Psoas muscle (tissue), 8 donors: ENCODE measurements around the gene SLC36A1. TPM values are rescaled to one million over a fixed set of nuclear protein-coding genes. Genes with fewer than 3 reads are reported as not detected.
"Not testable (repeated sequence)": the region's sequence is repeated elsewhere in the genome, so short reads cannot be mapped to it uniquely, and the experiment has no call there.

Experiments used
- ATAC-seq, 4 donors: fragments of 200-7000 bp; cut with Tn5 transposase; one replicate each; pipeline ENCODE4 v1.9.1; 2020; ENCODE audit warnings: moderate library complexity in 3 of 4, mild to moderate bottlenecking in 2 of 4
- DNase-seq, 2 donors: peaks; one replicate each; pipeline ENCODE4 v3.0.0-alpha.2; 2020
- H3K27ac ChIP-seq: fragments of 200-600 bp; one replicate; pipeline ENCODE4 v1.8.0; 2022
- H3K27me3 ChIP-seq, 3 donors: fragments of 200-600 bp in 1 of 3; one replicate each; pipeline versions ENCODE4 v1.6.1 to v1.8.0; 2013 to 2022; ENCODE audit warnings: low read length in 2 of 3, mild to moderate bottlenecking in 2 of 3, moderate library complexity in 1 of 3; ENCODE audit not compliant: insufficient read depth in 3 of 3
- H3K36me3 ChIP-seq, 2 donors: fragments of 200-600 bp in 1 of 2; one replicate each; pipeline versions ENCODE4 v1.6.1 to v1.8.0; 2013 to 2022; ENCODE audit warnings: low read depth in 1 of 2, mild to moderate bottlenecking in 1 of 2, moderate library complexity in 1 of 2; ENCODE audit not compliant: insufficient read depth in 1 of 2
- H3K4me1 ChIP-seq: fragments of 200-600 bp; one replicate; pipeline ENCODE4 v1.8.0; 2022
- H3K4me3 ChIP-seq: fragments of 200-600 bp; one replicate; pipeline ENCODE4 v1.8.0; 2022; ENCODE audit warnings: mild to moderate bottlenecking
- H3K9me3 ChIP-seq: fragments of 200-600 bp; one replicate; pipeline ENCODE4 v1.8.0; 2022
- whole genome bisulfite sequencing, 3 donors: extraction: QIAGEN DNeasy Blood & Tissue Kit; methylation state at CpG; one replicate each; pipeline versions ENCODE4 v1.1.6 to v1.1.7; 2013; 5-methylcytosine and 5-hydroxymethylcytosine counted together
- intact Hi-C, 2 donors: fragments of 100-400 bp; cut with DNase I; formaldehyde crosslinking; loops; one replicate each; pipeline versions ENCODE4 v1.11.0 to v1.14.2; 2022
- polyA plus RNA-seq, 3 donors: library from polyadenylated mRNA; stranded (reverse); fragments of 200-250 nt; gene quantifications; one replicate each; pipeline ENCODE4 v1.2.3, GENCODE V29; 2013
- total RNA-seq, 4 donors: library from RNA; stranded (reverse); fragmentation: NEBNext Ultra II Directional in 2 of 4; extraction: Animal tissue kit (Norgen Biotek cat#: 25700) in 2 of 4; gene quantifications; one replicate each; pipeline versions ENCODE4 v1.2.1 to v1.2.4, GENCODE V29; 2021 to 2023
- TF ChIP-seq, protein P1 (sequence below): fragments of 200-600 bp; IDR thresholded peaks from one replicate; pipeline ENCODE4 v1.8.0; 2022; ENCODE audit warnings: antibody characterized with exemption
- donor health status: healthy with polysubstance abuse.
- donor health status: DM: no; HTN: no; CAD: no; lungs with moderate emphysema.
- donor health status: Bipolar disorder and iron deficiency.
- donor health status: healthy.
- donor health status: DM: yes; HTN: yes; CAD: no.
- donor health status: DM: no; HTN: no; CAD: no.
- donor health status: DM: no; HTN: no; CAD: no.
- donor health status: DM: yes; HTN: yes; CAD: no.

The SLC36A1 gene
- total and polyA plus RNA-seq, 7 donors, result 1.7 to 19.7 (median 12.0) TPM

- Histone ChIP-seq H3K4me3 (no peak overlapping the region), H3K27ac (no peak overlapping the region), H3K9me3 (no peaks in the 10 kb centered on the region), H3K36me3 (no peaks in the 10 kb centered on the region), H3K27me3 (no peaks in the 10 kb centered on the region), H3K4me1 (peaks cover 8% of the 10 kb centered on the region)
- DNase-seq, result no peak
- 83 to 90% (median 84%) methylated on average over 3 of the region's 3 CpGs for WGBS, 3 donors
- ATAC-seq, result no peak
- TF ChIP-seq, protein P1, sequence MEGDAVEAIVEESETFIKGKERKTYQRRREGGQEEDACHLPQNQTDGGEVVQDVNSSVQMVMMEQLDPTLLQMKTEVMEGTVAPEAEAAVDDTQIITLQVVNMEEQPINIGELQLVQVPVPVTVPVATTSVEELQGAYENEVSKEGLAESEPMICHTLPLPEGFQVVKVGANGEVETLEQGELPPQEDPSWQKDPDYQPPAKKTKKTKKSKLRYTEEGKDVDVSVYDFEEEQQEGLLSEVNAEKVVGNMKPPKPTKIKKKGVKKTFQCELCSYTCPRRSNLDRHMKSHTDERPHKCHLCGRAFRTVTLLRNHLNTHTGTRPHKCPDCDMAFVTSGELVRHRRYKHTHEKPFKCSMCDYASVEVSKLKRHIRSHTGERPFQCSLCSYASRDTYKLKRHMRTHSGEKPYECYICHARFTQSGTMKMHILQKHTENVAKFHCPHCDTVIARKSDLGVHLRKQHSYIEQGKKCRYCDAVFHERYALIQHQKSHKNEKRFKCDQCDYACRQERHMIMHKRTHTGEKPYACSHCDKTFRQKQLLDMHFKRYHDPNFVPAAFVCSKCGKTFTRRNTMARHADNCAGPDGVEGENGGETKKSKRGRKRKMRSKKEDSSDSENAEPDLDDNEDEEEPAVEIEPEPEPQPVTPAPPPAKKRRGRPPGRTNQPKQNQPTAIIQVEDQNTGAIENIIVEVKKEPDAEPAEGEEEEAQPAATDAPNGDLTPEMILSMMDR, result no peak
- intact Hi-C loops, result no loop called here
Observed at GRCh38 chr5:151413800-151414199, 33.6 kb upstream of the SLC36A1 start.

- TF ChIP-seq, protein P1, result no peak
- peak in 1 of 4 donors; percentile 57 for ATAC-seq
- Histone ChIP-seq H3K4me3 (no peak overlapping the region), H3K9me3 (no peaks in the 10 kb centered on the region), H3K27me3 (no peaks in the 10 kb centered on the region), H3K27ac (no peak overlapping the region), H3K4me1 (peaks cover 5% of the 10 kb centered on the region), H3K36me3 (no peaks in the 10 kb centered on the region)
- DNase-seq, result no peak
- WGBS, 3 donors, result 25 to 61% (median 36%) methylated on average over 3 of the region's 3 CpGs
- intact Hi-C loops, result no loop called here
Observed at GRCh38 chr5:151414536-151414935, 32.9 kb upstream of the SLC36A1 start.

GRCh38 chr5:151417712-151418111 lies 29.7 kb upstream of the SLC36A1 start:
- H3K4me1 ChIP-seq, result peaks cover 14% of the 10 kb centered on the region

DNA sequence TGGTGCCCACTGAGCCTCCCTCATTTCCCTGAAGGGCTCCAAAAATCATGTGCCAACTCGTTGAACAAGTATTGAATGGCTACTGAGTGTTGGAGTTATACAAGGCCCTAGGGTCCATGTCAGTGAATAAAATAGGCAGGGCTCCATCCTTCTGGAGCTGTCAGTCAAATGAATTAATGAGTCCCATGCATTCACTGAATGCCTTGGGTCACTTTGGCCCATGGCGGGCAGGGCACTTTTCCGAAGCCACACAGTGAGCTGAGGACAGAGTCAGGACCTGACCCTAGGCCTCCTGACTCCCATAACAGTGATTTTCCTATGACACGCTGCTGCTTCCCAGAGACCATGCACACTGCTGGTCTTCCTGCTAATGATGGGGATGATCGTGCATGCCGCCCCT lies 27.3 kb upstream of the SLC36A1 start:
- Histone ChIP-seq H3K27me3 (no peaks in the 10 kb centered on the region), H3K27ac (peak overlapping the region; percentile 39), H3K36me3 (no peaks in the 10 kb centered on the region), H3K4me3 (no peak overlapping the region), H3K4me1 (peaks cover 9% of the 10 kb centered on the region), H3K9me3 (no peaks in the 10 kb centered on the region)
- no peak for DNase-seq
- 36 to 51% (median 37%) methylated on average over 6 of the region's 6 CpGs for WGBS, 3 donors
- TF ChIP-seq, protein P1, result no peak
- intact Hi-C loops, result no loop called here
- peak; percentile 54 to 84 (median 74) for ATAC-seq

More at GRCh38 chr5:151417712-151418111, 29.7 kb upstream of the SLC36A1 start:
- intact Hi-C loops, result no loop called here
- Histone ChIP-seq H3K27me3 (no peaks in the 10 kb centered on the region), H3K27ac (no peak overlapping the region), H3K4me3 (no peak overlapping the region), H3K36me3 (no peaks in the 10 kb centered on the region), H3K9me3 (no peaks in the 10 kb centered on the region)
- ATAC-seq, result no peak
- no peak for DNase-seq
- TF ChIP-seq, protein P1, result no peak

DNA sequence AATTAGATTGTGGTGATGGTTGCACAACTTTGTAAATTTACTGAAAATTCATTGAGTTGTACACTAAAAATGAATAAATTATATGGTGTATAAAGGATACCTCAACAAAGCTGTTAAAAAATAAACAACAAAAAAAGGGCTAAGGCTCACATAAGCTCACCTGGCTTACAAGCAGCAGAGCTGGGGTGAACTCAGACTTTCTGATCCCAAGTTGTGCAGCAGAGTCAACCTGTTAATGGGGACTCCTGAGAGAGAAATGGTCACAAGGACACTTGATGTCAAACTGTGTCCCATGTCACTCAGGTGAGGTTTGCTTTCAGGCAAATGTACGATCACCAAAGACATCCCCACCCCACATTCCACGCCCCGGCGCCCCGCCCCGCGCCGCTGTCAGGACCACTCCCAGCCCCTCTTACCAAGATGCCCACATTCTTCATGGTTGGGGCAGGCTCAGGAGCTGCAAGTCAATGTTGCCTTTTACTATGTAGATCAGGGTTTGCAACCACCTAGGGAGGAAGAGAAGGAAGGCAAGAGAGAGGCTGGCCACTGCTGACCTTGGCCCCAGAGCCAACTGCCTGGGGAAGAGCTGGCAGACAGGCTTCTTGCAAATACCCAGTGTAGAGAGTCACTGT lies 22.4 kb upstream of the SLC36A1 start:
- H3K4me1 ChIP-seq, result peaks cover 13% of the 10 kb centered on the region
- H3K9me3 ChIP-seq, result no peaks in the 10 kb centered on the region
- TF ChIP-seq, protein P1, result no peak
- no peak for ATAC-seq
- H3K27ac ChIP-seq, result no peak overlapping the region
- no peaks in the 10 kb centered on the region for H3K27me3 ChIP-seq
- no peak for DNase-seq
- no peak overlapping the region for H3K4me3 ChIP-seq
- WGBS, 3 donors, result 32 to 43% (median 33%) methylated on average over 8 of the region's 8 CpGs
- H3K36me3 ChIP-seq, result no peaks in the 10 kb centered on the region
- intact Hi-C loops, result no loop called here

DNA sequence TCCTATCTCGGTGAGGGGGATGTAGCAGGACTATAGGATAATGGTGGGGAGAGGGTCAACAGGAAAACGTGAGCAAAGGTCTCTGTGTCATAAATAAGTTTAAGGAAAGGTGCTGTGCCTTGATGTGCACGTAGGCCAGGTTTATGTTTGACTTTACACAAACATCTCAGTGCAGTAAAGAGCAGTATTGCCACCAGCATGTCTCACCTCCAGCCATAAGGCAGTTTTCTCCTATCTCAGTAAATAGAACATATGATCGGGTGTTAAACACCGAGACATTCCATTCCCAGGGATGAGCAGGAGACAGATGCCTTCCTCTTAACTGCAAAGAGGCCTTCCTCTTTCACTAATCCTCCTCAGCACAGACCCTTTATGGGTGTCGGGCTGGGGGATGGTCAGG lies 21.1 kb upstream of the SLC36A1 start:
- peaks cover 14% of the 10 kb centered on the region for H3K4me1 ChIP-seq
- ATAC-seq, H3K36me3 ChIP-seq, intact Hi-C loops, H3K27me3 ChIP-seq, H3K9me3 ChIP-seq, DNase-seq, H3K4me3 ChIP-seq, H3K27ac ChIP-seq: not testable (repeated sequence)
- 59 to 67% (median 61%) methylated on average over 6 of the region's 6 CpGs for WGBS, 3 donors
